GM21717 (cell line): ENCODE data around the gene ACSF3.
"Not testable (repeated sequence)": the region's sequence is repeated elsewhere in the genome, so short reads cannot be mapped to it uniquely, and the experiment has no call there.

Source experiments
- ATAC-seq: cut with Tn5 transposase; IDR thresholded peaks from one replicate; pipeline ENCODE4 v1.9.1; 2021; ENCODE audit warnings: mild to moderate bottlenecking, moderate library complexity; ENCODE audit not compliant: unreplicated experiment

ACSF3 gene

DNA sequence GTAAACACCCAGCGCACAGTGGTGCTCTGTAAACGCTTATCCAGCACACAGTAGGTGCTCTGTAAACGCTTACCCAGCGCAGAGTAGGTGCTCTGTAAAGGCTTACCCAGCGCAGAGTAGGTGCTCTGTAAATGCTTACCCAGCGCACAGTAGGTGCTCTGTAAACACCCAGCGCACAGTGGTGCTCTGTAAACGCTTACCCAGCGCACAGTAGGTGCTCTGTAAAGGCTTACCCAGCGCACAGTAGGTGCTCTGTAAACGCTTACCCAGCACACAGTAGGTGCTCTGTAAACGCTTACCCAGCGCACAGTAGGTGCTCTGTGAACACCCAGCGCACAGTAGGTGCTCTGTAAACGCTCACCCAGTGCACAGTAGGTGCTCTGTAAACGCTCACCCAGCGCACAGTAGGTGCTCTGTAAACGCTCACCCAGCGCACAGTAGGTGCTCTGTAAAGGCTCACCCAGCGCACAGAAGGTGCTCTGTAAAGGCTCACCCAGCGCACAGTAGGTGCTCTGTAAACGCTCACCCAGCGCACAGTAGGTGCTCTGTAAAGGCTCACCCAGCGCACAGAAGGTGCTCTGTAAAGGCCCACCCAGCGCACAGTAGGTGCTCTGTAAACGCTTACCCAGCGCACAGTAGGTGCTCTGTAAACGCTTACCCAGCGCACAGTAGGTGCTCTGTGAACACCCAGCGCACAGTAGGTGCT is 92.4 kb downstream of the ACSF3 start:
- ATAC-seq = not testable (repeated sequence)

DNA sequence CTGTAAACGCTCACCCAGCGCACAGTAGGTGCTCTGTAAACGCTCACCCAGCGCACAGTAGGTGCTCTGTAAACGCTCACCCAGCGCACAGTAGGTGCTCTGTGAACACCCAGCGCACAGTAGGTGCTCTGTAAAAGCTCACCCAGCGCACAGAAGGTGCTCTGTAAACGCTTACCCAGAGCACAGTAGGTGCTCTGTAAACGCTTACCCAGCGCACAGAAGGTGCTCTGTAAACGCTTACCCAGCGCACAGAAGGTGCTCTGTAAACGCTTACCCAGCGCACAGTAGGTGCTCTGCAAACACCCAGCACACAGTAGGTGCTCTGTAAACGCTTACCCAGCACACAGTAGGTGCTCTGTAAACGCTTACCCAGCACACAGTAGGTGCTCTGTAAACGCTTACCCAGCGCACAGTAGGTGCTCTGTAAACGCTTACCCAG is 93.0 kb downstream of the ACSF3 start:
- ATAC-seq = not testable (repeated sequence)

DNA sequence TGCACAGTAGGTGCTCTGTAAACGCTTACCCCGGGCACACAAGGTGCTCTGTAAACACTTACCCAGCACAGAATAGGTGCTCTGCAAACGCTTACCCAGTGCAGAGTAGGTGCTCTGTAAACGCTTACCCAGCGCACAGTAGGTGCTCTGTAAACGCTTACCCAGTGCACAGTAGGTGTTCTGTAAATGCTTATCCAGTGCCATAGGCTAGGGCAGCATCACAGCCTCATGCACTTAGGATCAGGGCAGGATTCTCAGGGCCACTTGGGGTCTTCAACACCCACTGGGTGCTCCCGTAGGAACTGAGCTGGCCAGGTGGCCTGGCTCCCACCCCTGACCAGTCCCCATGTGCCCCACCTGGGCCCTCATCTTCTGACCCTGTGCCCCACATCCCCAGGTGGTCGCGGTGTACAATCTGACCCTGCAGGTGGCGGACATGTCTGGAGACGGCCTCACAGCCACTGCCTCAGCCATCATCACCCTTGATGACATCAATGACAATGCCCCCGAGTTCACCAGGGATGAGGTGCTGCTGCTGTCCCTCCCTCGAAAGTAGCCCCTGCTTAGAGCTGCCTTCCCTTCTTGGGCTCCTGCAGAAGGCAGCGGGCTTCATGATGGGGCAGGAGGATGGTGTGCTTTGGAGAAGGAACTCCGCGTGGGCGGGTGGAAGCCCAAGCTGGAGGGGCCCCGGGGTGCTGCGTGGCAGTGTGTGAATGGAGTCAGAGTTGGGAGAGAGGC is 93.5 kb downstream of the ACSF3 start:
- no peak for ATAC-seq

DNA sequence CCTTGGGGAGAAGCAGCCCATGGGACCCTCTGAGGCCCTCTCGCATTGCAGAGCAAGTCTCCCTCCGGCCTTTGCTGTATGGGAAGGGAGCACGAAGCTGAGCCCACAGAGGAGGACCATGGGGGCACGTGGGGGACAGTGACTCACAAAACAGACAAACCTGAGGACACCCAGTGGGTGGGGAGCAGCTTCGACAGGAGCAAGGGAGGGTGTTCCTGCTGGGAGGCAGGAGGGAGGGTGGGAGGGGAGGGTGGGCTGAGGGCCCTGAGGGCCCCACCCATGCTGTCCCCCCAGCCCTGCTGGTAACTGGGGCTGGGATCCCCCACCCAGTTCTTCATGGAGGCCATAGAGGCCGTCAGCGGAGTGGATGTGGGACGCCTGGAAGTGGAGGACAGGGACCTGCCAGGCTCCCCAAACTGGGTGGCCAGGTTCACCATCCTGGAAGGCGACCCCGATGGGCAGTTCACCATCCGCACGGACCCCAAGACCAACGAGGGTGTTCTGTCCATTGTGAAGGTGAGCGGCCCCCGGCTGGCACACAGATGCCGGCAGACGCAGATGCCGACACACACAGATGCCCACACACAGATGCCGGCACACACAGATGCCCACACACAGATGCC is 94.2 kb downstream of the ACSF3 start:
- ATAC-seq = no peak

DNA sequence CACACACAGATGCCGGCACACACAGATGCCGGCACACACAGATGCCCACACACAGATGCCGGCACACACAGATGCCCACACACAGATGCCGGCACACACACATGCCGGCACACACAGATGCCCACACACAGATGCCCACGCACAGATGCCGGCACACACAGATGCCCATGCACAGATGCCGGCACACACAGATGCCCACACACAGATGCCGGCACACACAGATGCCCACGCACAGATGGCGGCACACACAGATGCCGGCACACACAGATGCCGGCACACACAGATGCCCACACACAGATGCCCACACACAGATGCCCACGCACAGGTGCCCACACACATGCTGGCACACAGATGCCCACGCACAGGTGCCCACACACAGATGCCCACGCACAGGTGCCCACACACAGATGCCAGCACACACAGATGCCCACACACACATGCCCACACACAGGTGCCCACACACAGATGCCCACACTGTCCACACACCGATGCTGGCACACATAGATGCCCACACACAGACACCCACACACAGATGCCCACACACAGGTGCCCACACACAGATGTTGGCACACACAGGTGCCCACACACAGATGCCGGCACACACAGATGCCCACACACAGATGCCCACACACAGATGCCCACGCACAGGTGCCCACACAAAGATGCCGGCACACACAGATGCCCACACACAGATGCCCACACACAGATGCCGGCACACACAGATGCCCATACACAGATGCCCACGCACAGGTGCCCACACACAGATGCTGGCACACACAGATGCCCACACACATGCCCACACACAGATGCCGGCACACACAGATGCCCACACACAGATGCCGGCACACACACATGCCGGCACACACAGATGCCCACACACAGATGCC is 95.1 kb downstream of the ACSF3 start:
- not testable (repeated sequence) for ATAC-seq

DNA sequence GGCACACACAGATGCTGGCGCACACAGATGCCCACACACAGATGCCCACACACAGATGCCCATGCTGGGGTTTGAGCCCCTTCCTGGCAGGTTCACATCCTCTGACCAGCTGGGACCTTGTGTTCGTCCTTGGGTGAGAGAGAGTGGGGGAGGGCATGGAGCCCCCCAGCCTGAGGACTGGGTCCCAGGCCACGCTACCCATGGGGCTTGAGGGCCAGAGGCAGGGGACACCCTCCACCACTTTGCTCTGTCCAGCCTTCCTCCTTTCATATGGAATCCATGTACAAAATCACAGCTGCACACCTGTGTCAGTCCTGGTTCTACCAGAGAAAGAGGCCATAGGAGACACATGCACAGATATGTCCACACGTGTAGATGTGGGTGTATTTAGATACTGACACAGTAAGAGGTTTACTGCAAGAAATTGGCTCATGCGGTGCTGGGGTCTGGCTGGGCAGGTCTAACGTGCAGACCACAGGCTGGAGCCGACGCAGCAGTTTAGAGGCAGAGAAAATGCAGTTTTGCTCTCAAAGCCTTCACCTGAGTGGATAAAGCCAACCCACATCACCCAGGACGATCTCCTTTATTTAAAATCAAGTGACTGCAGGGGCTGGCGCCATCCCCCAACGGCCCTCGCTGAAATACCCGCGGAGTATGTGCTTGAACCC is 95.8 kb downstream of the ACSF3 start:
- ATAC-seq = no peak

DNA sequence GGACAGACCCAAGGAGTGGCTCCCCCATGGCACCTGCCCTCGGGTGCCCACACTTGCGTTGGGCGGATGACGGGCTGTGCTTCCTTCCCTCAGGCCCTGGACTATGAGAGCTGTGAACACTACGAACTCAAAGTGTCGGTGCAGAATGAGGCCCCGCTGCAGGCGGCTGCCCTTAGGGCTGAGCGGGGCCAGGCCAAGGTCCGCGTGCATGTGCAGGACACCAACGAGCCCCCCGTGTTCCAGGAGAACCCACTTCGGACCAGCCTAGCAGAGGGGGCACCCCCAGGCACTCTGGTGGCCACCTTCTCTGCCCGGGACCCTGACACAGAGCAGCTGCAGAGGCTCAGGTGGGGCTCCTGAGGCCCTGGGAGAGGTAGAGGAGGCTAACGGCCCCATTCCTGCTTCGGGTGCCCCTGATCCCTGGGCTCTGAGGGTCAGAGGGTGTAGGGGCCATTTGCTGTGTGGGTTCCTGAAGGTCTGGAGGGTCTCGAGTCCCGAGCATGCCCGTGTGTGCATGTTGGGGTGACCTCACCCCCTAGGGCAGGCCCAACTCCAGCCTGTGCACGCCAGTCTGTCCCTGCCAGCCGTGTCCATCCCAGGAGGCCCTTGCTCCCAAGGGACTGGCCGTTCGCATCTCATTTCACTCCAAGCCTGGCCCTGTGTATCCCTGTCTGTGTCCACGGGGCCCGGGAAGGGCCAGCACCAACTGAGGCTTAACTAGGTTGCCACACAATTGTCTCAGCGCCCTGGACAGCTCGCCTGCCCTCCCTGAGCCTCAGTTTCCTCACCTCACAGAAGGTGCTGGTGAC is 96.7 kb downstream of the ACSF3 start:
- ATAC-seq = no peak

DNA sequence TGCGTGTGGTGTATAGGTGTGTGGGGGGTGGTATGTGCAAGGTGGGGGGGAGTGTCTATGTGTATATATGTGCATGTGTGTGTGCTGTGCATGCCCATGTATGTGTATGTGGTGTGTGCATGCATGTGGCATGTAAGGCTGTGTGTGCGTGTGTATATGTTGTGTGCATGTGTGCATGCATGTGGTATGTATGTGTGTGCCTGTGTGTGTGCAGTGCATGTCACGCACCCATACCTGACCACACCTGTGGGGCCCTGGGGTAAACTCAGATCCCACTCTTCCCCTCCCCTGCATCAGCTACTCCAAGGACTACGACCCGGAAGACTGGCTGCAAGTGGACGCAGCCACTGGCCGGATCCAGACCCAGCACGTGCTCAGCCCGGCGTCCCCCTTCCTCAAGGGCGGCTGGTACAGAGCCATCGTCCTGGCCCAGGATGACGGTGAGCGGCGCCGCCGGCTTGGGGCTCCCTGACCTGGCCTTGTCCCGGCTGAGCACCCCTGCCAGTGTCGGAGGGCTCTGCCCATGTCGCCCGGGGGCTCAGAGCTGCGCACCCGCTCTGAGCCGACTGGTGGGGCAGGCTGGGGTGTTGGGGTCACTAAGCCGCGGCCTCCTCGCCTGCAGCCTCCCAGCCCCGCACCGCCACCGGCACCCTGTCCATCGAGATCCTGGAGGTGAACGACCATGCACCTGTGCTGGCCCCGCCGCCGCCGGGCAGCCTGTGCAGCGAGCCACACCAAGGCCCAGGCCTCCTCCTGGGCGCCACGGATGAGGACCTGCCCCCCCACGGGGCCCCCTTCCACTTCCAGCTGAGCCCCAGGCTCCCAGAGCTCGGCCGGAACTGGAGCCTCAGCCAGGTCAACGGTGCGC is 97.6 kb downstream of the ACSF3 start:
- ATAC-seq = no peak

DNA sequence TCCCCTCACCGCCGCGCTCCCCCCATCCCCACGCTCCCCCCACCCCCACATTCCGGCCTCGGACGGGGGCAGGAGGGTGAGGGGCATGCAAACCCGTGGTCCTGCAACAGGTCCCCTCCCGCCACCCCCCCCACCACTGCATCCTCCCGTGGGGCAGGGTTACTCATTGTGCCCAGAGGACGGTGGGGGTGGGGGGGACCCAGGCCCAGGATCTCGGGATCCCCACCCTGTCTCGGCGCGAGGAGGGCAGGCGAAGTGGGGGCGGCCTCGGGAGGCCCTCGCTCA is 98.2 kb downstream of the ACSF3 start:
- ATAC-seq = no peak

DNA sequence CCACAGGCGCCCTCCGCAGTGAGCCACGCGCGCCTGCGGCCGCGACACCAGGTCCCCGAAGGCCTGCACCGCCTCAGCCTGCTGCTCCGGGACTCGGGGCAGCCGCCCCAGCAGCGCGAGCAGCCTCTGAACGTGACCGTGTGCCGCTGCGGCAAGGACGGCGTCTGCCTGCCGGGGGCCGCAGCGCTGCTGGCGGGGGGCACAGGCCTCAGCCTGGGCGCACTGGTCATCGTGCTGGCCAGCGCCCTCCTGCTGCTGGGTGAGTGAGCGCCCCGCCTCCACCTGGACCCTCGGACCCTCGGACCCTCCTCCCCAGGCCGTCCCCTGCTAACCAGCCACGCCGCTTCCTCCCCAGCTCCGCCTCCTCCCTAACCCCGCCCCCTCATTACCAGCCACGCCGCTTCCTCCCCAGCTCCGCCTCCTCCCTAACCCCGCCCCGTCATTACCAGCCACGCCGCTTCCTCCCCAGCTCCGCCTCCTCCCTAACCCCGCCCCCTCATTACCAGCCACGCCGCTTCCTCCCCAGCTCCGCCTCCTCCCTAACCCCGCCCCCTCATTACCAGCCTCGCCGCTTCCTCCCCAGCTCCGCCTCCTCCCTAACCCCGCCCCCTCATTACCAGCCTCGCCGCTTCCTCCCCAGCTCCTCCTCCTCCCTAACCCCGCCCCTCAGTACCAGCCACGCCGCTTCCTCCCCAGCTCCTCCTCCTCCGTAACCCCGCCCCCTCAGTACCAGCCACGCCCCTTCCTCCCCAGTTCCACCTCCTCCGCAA is 98.7 kb downstream of the ACSF3 start:
- not testable (repeated sequence) for ATAC-seq

DNA sequence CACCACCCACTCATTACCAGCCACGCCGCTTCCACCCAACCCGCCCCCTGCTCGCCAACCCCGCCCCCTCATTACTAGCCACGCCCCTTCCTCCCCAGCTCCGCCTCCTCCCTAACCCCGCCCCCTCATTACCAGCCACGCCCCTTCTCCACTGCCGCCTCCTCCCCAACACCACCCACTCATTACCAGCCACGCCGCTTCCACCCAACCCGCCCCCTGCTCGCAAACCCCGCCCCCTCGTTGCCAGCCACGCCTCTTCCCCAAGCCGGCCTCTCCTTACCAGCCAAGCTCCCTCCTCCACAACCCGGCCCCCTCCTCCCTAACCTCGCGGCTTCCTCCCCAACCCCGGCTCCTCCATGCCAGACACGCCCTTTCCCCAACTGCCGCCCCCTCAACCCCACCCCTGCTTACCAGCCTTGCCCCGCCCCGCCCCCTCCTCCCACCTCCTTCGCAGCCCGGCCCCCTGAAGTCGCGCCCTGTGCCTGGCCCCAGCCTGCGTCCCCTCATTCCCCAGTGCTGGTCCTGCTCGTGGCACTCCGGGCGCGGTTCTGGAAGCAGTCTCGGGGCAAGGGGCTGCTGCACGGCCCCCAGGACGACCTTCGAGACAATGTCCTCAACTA is 99.4 kb downstream of the ACSF3 start:
- ATAC-seq = no peak

DNA sequence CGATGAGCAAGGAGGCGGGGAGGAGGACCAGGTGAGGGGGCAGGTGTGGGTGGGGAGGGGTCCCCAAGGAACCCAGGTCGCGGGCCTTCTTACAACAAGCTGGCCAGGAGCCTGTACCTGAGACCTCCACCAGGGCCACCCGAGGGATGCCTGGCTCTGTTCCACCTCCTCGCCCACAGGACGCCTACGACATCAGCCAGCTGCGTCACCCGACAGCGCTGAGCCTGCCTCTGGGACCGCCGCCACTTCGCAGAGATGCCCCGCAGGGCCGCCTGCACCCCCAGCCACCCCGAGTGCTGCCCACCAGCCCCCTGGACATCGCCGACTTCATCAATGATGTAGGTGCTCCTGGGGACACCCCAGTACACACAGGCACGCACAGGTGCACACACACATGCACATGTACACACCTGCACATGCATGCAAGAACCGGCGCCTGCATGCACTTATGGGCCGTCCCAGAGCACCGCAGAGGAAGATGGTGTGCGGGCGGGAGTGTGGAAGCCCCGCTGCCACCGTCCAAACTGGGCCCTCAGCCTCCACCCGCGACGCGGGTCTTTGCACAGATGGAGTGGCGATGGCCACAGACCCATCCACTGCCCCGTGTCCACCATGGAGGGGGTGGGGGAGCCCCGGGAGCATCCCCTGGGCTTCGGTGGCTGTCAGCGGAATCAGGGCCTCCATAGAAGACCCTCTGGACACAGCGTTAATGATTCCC is 100.1 kb downstream of the ACSF3 start:
- no peak for ATAC-seq

DNA sequence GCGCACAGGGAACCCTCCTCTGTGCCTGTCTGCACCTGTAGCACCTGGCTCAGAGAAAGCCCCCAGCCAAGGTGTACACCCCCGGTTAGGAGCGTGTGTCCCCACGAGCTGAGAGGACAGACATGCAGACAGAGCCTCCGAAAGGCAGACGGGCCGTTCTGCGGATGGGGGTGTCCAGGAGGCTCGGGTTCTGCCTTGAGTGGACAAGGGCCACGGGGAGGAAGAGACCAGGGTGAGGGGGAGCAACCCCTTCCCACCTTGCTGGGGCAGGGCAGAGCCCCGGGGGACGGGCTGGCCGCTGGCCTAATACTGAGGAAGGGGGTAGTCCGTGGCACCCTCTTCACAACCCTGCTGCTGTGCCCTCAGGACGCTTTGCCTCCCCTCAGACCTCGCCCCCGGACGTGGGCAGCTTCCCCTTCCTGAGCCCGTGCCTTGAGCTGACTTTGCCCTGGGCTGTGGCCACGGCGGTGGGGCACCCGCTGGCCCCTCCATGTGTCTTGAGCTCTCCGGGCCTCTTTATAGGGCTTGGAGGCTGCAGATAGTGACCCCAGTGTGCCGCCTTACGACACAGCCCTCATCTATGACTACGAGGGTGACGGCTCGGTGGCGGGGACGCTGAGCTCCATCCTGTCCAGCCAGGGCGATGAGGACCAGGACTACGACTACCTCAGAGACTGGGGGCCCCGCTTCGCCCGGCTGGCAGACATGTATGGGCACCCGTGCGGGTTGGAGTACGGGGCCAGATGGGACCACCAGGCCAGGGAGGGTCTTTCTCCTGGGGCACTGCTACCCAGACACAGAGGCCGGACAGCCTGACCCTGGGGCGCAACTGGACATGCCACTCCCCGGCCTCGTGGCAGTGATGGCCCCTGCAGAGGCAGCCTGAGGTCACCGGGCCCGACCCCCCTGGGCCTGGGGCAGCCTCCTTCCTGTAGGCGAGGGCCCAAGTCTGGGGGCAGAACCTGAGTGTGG is 101.0 kb downstream of the ACSF3 start:
- no peak for ATAC-seq

DNA sequence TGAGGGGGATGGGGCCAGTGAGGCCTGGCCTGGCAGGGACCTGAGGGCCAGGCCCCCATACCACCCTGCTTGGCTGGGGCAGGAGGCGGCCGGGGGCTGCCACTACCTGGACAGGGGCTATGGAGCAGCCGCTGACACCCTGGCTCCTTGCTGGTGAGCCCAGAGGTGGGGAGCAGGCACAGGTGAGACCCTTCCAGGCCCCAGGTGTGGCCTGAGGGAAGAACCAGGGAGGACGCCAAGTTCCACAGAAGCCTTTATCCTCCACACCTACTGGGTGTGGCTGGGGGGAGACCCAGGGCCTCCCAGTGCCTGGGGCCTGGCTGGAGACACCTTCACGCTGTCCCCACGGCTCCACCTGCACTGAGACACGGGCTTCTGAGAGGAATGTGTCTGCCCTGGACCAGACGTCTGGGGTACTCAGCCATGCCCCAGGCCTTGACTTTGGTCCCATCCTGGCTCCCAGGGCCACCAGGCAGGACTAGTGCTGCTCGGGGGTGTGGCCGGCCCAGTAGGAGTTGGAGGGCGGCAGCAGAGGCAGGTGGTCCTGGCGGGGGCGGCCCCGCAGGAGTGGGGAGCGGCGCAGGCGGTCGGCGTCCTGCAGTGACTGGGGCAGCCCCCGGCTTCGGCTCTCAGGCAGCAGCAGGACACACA is 102.0 kb downstream of the ACSF3 start:
- ATAC-seq = no peak

DNA sequence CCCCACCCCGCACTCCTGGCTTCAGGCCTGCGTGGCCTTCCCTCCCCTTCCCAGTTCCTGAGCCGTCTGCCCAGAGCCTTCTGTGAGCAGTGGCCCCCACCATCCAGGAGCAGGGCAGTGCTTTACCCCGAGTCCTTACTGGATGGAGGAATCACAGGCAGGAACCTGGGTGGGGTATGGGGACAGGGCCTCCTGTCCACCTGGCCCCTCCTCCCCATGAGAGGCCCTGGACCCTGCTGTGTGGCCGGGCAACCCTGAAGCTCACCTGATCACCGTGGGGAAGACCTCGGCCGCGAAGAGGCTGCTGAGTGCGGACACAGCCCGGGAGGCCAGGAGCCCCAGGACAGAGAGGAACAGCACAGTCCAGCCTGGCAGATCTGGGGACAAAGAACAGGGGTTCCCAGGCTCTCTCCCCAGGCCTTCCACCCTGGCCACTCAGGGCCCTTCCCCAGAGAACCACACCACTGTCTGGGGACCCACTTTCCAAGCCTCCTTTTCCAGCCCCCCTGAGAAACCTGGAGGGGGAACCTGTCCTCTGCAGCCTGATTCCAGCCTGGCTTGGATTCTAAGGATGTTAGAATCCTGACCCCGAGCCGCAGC is 103.5 kb downstream of the ACSF3 start:
- no peak for ATAC-seq
